GM12878 (cell line): Measurements from ENCODE around the gene CDH4. TPM values are rescaled to one million over a fixed set of nuclear protein-coding genes. Genes with fewer than 3 reads are reported as not detected.

Source experiments
- ATAC-seq: fragments of 200-7000 bp; cut with Tn5 transposase; 3 replicates; pipeline ENCODE4 v1.9.1; 2020; ENCODE audit warnings: mild to moderate bottlenecking, moderate library complexity
- BruUV-seq: library from RNA; stranded (reverse); fragments of 400-500 nt; replicated peaks from 2 replicates; lab custom pipeline; 2021; lab: Mats Ljungman, UMichigan
- CTCF ChIA-PET: fragments of 300-600 bp; sonication (Branson Sonifier 250); formaldehyde crosslinking; extraction: SDS; loops from one replicate; lab custom pipeline; 2021; ENCODE audit warnings: inconsistent platforms; lab: Yijun Ruan, JAX
- POLR2A ChIA-PET: fragments of 350-600 bp; formaldehyde crosslinking; extraction: SDS; loops from one replicate; lab custom pipeline; 2021; ENCODE audit warnings: inconsistent platforms; lab: Charles Lee
- RAD21 ChIA-PET: fragments of 300-600 bp; sonication (Branson Sonifier 250); formaldehyde crosslinking; loops from one replicate; lab custom pipeline; 2023; ENCODE audit warnings: antibody characterized with exemption; ENCODE audit not compliant: unreplicated experiment; lab: Charles Lee
- SMC1A ChIA-PET: fragments of 300-600 bp; sonication (Branson Sonifier 250); formaldehyde crosslinking; loops from one replicate; lab custom pipeline; 2023; ENCODE audit not compliant: unreplicated experiment, uncharacterized antibody; lab: Charles Lee
- DNase-seq: peaks from one replicate; pipeline ENCODE4 v3.0.0-alpha.2; 2011; ENCODE audit warnings: low read depth, low spot score
- FAIRE-seq: peaks from 3 replicates; lab custom pipeline; 2011; peaks lifted over from hg19 to GRCh38; lab: Jason Lieb, UNC
- H2AFZ ChIP-seq: 2 replicates; pipeline ENCODE4 v1.6.0; 2011; ENCODE audit warnings: low read depth, low read length, control low read depth; ENCODE audit not compliant: control insufficient read depth
- H3K27ac ChIP-seq: 2 replicates; pipeline ENCODE4 v1.5.1; 2011; ENCODE audit warnings: control low read depth; ENCODE audit not compliant: control insufficient read depth, insufficient read depth
- H3K27me3 ChIP-seq, 2 experiments: replicated peaks in 1 of 2; 2 replicates each; pipeline versions ENCODE4 v1.6.0 to v1.6.1; 2011; ENCODE audit warnings: low read length in 1 of 2; ENCODE audit not compliant: control insufficient read depth in 2 of 2, insufficient read depth in 2 of 2
- H3K36me3 ChIP-seq, 2 experiments: 2 replicates each; pipeline ENCODE4 v1.5.1; 2011; ENCODE audit warnings: low read length in 1 of 2; ENCODE audit not compliant: control insufficient read depth in 2 of 2, insufficient read depth in 2 of 2
- H3K4me1 ChIP-seq: 2 replicates; pipeline ENCODE4 v1.6.1; 2011; ENCODE audit warnings: mild to moderate bottlenecking, low read length, moderate library complexity, mixed read lengths; ENCODE audit not compliant: control insufficient read depth, insufficient read depth
- H3K4me2 ChIP-seq: 2 replicates; pipeline ENCODE4 v1.6.0; 2011; ENCODE audit warnings: control low read depth; ENCODE audit not compliant: control insufficient read depth, insufficient read depth
- H3K4me3 ChIP-seq: fragments of 200-600 bp; sonication (generic); 2 replicates; pipeline ENCODE4 v1.5.1; 2016
- H3K79me2 ChIP-seq: 2 replicates; pipeline ENCODE4 v1.6.0; 2011; ENCODE audit warnings: low read length; ENCODE audit not compliant: control insufficient read depth, insufficient read depth
- H3K9ac ChIP-seq: 2 replicates; pipeline ENCODE4 v1.8.0; 2011; ENCODE audit warnings: low read length, control low read depth, mixed read lengths; ENCODE audit not compliant: control insufficient read depth, insufficient read depth
- H3K9me3 ChIP-seq: replicated peaks from 3 replicates; pipeline ENCODE4 v1.5.1; 2011; ENCODE audit warnings: mild to moderate bottlenecking, low read length; ENCODE audit not compliant: control insufficient read depth, insufficient read depth
- H4K20me1 ChIP-seq: 2 replicates; pipeline ENCODE4 v1.6.0; 2011; ENCODE audit not compliant: control insufficient read depth, insufficient read depth
- FOS ChIP-seq: IDR thresholded peaks from 3 replicates; pipeline ENCODE4 v1.6.1; 2011; ENCODE audit warnings: borderline replicate concordance; ENCODE audit not compliant: insufficient read length; ENCODE audit errors: extremely low read depth
- JUNB ChIP-seq: IDR thresholded peaks from 2 replicates; pipeline ENCODE4 v1.6.1; 2016; ENCODE audit warnings: antibody characterized with exemption, mild to moderate bottlenecking
- NFYA ChIP-seq: IDR thresholded peaks from 2 replicates; pipeline ENCODE4 v1.6.1; 2011; ENCODE audit warnings: low read depth, mild to moderate bottlenecking, low read length, improper control_type of control experiment, borderline replicate concordance
- SIX5 ChIP-seq: IDR thresholded peaks from 2 replicates; pipeline ENCODE4 v1.6.1; 2011; ENCODE audit warnings: mild to moderate bottlenecking, low read depth, low read length, moderate library complexity; ENCODE audit not compliant: severe bottlenecking
- SMAD1 ChIP-seq: fragments of 450-650 bp; IDR thresholded peaks from 2 replicates; pipeline ENCODE4 v1.6.1; 2018; ENCODE audit warnings: mild to moderate bottlenecking, low read depth; ENCODE audit not compliant: partially characterized antibody
- STAT1 ChIP-seq: fragments of 450-650 bp; conservative IDR thresholded peaks from 2 replicates; pipeline ENCODE4 v1.6.1; 2014; ENCODE audit warnings: antibody characterized with exemption, mild to moderate bottlenecking
- SUPT20H ChIP-seq: IDR thresholded peaks from 2 replicates; pipeline ENCODE4 v1.6.1; 2011; ENCODE audit warnings: low read depth, mild to moderate bottlenecking, low read length, moderate library complexity, borderline replicate concordance; ENCODE audit not compliant: control insufficient read depth
- WGBS: methylation state at CpG from one replicate; pipeline ENCODE4 v1.1.6; 2016; ENCODE audit warnings: low lambda C conversion rate; ENCODE audit not compliant: insufficient replicate concordance, insufficient coverage; ENCODE audit errors: missing lambda C conversion rate; 5-methylcytosine and 5-hydroxymethylcytosine counted together
- in situ Hi-C: fragments of 300-500 bp; cut with MboI; formaldehyde crosslinking; loops from 9 replicates; pipeline ENCODE4 v1.14.3; 2018; ENCODE audit warnings: mixed read lengths
- intact Hi-C: fragments of 100-400 bp; cut with micrococcal nuclease; formaldehyde crosslinking; loops from one replicate; pipeline ENCODE4 v1.14.2; 2022; ENCODE audit not compliant: unreplicated experiment
- polyA plus RNA-seq, 11 experiments: library from polyadenylated mRNA; depleted of rRNA in 4 of 11; unstranded in 6 of 11; stranded (reverse) in 5 of 11; fragments of >200 nt; fragmentation: Nextera tagmentation in 4 of 11; fragmentation: Illumina TruSeq in 1 of 11; extraction: Ambion mirVana in 4 of 11; extraction: Trizol in 1 of 11; gene quantifications; 1 replicate in 1 of 11; 2 replicates in 10 of 11; pipeline versions ENCODE4 v1.2.1 to v1.2.3, GENCODE V29; 2011 to 2016; ENCODE audit warnings: inconsistent platforms in 2 of 11, missing spikeins in 2 of 11, low read depth in 1 of 11
- total RNA-seq, 4 experiments: library from RNA; depleted of rRNA in 3 of 4; stranded (reverse); fragments of >200 nt in 3 of 4; fragmentation: Illumina TruSeq in 1 of 4; extraction: Trizol in 1 of 4; gene quantifications; 2 replicates each; pipeline versions ENCODE4 v1.2.1 to v1.2.3, GENCODE V29; 2013 to 2021

Gene CDH4
- total and polyA plus RNA-seq, 10 of the 15 experiments (the other 5 are each of a cell fraction or from before 2014, with no cell fraction given): not detected

- no peak for ATAC-seq
- 44% methylated on average over 12 of the region's 12 CpGs for WGBS
- no peak for FAIRE-seq
- Histone ChIP-seq H4K20me1 (no peaks in the 10 kb centered on the region), H3K27ac (no peak overlapping the region), H3K9me3 (no peaks in the 10 kb centered on the region), H3K4me2 (no peak overlapping the region), H3K36me3 (no peaks in the 10 kb centered on the region), H3K9ac (no peak overlapping the region), H3K27me3 (no peaks in the 10 kb centered on the region), H3K79me2 (no peaks in the 10 kb centered on the region), H3K4me3 (no peak overlapping the region), H3K4me1 (no peaks in the 10 kb centered on the region), H2AFZ (no peak overlapping the region)
- intact Hi-C loops (no loop called here), in situ Hi-C loops (no loop called here)
- TF ChIP-seq SIX5 (no peak), SUPT20H (no peak), NFYA (no peak), FOS (no peak), SMAD1 (no peak), JUNB (no peak), STAT1 (no peak)
- ChIA-PET RAD21 (no interaction called here), CTCF (no interaction called here), SMC1A (no interaction called here), POLR2A (no interaction called here)
- BruUV-seq: no TSS peak
- DNase-seq: no peak
These were observed 706.1 kb downstream of the CDH4 start for GRCh38 chr20:61957961-61958715.
